Hypothalamus (tissue), 51 donors: ENCODE data around the gene DBP.
A peak's percentile ranks its signal among the peaks of the same experiment; 100 is the strongest.
"Not testable (repeated sequence)": the region's sequence is repeated elsewhere in the genome, so short reads cannot be mapped to it uniquely, and the experiment has no call there.

Experiments used
- DNase-seq, 51 donors: peaks; one replicate each; lab custom pipeline; 2025; lab: John Stamatoyannopoulos, UW

The DBP gene

GRCh38 chr19:48642862-48643261 is 5.7 kb upstream of the DBP start:
- DNase-seq: no peak

GRCh38 chr19:48641850-48642249 is 4.7 kb upstream of the DBP start:
- DNase-seq: no peak

GRCh38 chr19:48639483-48640375 is 2.5 kb upstream of the DBP start:
- DNase-seq: peak in 1 of 51 donors; percentile 21

- DNase-seq: peak in 6 of 51 donors; percentile 19 to 42 (median 31)
These were observed 1.7 kb upstream of the DBP start for GRCh38 chr19:48638831-48639381.

GRCh38 chr19:48637948-48638830 is 1.0 kb upstream of the DBP start:
- peak; percentile 47 to 95 (median 81) for DNase-seq

- DNase-seq: peak; percentile 82 to 100 (median 99)
These were observed 319 bp upstream of the DBP start for GRCh38 chr19:48637449-48637947.

GRCh38 chr19:48635966-48636858 is 967 bp downstream of the DBP start:
- DNase-seq: peak in 33 of 51 donors; percentile 14 to 71 (median 39)

GRCh38 chr19:48635263-48635965 is 1.8 kb downstream of the DBP start:
- DNase-seq: peak in 43 of 51 donors; percentile 18 to 83 (median 56)

- peak; percentile 25 to 96 (median 91) for DNase-seq
These were observed 2.5 kb downstream of the DBP start for GRCh38 chr19:48634424-48635262.

- no peak for DNase-seq
These were observed 3.2 kb downstream of the DBP start for GRCh38 chr19:48634036-48634342.

- DNase-seq: no peak
These were observed 3.8 kb downstream of the DBP start for GRCh38 chr19:48633148-48634035.

- DNase-seq: no peak
These were observed 4.5 kb downstream of the DBP start for GRCh38 chr19:48632692-48633147.

GRCh38 chr19:48632286-48632685 is 4.9 kb downstream of the DBP start:
- DNase-seq: not testable (repeated sequence)

- peak in 4 of 51 donors; percentile 20 to 37 (median 30) for DNase-seq
These were observed 6.0 kb downstream of the DBP start for GRCh38 chr19:48631225-48631624.

GRCh38 chr19:48630296-48631063 is 6.7 kb downstream of the DBP start:
- DNase-seq: peak in 19 of 51 donors; percentile 15 to 65 (median 39)

- DNase-seq: peak in 26 of 51 donors; percentile 22 to 69 (median 56)
These were observed 7.4 kb downstream of the DBP start for GRCh38 chr19:48629599-48630295.
